ENCODE data around the gene KAT6B.

- no peak for TF ChIP-seq EZH2 (IDR thresholded peaks at IDR 0.05; ENCODE audit: low read length, missing control alignments)
- no peak for TF ChIP-seq CTCF (conservative IDR thresholded peaks at IDR 0.05 in 1 of 2, IDR thresholded peaks at IDR 0.05 in 1 of 2; ENCODE audit: low read depth in 1 of 2, low read length in 2 of 2)
These were observed 255.0 kb downstream of the KAT6B start for GRCh38 chr10:75081379-75081778.

Measured in fibroblast of lung (primary cell).